NT2/D1 (cell line): ENCODE results near the gene AHCYL2.

Source experiments
- SUZ12 ChIP-seq: IDR thresholded peaks from 2 replicates; pipeline ENCODE4 v1.6.1; 2011; ENCODE audit not compliant: insufficient read length, insufficient read depth; ENCODE audit errors: extremely low read depth
- YY1 ChIP-seq: IDR thresholded peaks from 2 replicates; pipeline ENCODE4 v1.6.1; 2011; ENCODE audit not compliant: insufficient read length, insufficient read depth
- ZNF274 ChIP-seq: IDR thresholded peaks from 2 replicates; pipeline ENCODE4 v1.6.1; 2011; ENCODE audit warnings: mild to moderate bottlenecking, low read depth, low read length

DNA sequence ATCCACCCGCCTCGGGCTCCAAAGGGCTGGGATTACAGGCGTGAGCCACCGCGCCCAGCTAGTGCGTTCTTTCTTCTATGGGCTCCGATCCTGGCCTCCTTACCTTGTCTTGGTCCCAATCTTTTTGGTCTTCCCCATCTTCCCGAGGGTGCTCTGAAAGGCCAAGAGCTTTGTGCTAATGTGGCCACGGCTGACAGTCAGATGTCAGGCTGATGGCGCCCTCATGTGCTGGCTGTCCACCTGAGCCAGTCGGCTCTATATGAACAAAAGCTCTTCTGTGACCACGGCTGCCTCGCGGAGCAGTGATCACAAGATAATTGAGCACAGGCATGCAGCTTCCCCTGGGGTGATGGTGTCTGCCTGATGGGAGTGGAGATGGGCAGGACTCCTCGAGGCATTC is 11.0 kb upstream of the AHCYL2 start:
- no peak for TF ChIP-seq SUZ12
- no peak for TF ChIP-seq YY1
- no peak for TF ChIP-seq ZNF274
